NK-92 (cell line): ENCODE measurements around the gene THBS1.

Source experiments
- DNase-seq: peaks from one replicate; lab custom pipeline; 2025; ENCODE audit not compliant: unreplicated experiment; lab: John Stamatoyannopoulos, UW

THBS1 gene

DNA sequence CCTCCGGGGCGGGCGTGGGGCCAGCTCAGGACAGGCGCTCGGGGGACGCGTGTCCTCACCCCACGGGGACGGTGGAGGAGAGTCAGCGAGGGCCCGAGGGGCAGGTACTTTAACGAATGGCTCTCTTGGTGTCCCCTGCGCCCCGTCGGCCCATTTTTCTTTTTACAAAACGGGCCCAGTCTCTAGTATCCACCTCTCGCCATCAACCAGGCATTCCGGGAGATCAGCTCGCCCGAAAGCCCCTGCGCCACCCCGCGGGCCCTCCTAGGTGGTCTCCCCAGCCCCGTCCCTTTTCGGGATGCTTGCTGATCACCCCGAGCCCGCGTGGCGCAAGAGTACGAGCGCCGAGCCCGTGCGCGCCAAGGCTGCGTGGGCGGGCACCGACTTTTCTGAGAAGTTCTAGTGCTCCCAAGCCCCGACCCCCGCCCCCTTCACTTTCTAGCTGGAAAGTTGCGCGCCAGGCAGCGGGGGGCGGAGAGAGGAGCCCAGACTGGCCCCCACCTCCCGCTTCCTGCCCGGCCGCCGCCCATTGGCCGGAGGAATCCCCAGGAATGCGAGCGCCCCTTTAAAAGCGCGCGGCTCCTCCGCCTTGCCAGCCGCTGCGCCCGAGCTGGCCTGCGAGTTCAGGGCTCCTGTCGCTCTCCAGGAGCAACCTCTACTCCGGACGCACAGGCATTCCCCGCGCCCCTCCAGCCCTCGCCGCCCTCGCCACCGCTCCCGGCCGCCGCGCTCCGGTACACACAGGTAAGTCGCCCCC is at the start of gene THBS1:
Gene THBS1, plus strand, starts transcription at position 595 of the 757 bp plus-strand sequence. CDS start 779 bp downstream, outside the sequence.
- no peak for DNase-seq

DNA sequence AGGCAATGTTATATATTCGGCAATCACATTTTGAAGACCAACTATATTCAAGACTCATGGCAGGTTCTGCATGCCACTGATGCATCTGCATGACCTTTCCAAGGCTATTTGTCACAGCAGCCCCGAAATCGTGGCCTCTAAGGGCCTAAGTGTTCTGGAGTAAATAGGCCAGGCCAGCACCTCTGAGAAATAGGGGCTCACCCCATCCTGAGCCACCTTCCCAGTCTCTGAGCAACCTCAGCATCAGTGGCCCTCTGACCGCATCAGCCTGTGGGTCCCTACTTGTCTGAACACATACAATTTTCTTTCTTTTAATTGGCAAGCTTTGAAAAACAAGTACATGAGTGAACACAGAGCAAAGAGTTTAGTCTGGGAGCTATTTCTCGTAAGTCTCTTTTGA is 45.9 kb upstream of the THBS1 start:
- no peak for DNase-seq

DNA sequence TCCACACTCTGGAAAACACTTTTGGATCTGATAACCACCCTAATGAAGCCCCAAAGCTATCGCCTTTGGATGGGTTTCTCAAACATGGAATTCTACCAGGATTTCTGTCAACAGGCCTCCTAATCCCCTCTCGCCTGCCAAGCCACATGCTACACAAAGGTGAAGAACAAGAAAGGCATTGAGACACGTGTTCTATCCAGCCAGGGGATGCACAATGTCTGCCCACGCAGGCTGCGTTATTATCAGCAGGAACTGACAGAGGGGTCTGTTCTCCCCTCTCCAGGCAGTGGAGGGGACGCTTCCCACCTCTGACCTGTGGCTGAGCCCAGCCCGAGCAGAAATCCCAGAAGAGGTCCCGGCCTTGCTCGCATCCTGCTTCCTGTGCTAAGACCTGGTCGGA is 45.4 kb upstream of the THBS1 start:
- DNase-seq, result no peak

DNA sequence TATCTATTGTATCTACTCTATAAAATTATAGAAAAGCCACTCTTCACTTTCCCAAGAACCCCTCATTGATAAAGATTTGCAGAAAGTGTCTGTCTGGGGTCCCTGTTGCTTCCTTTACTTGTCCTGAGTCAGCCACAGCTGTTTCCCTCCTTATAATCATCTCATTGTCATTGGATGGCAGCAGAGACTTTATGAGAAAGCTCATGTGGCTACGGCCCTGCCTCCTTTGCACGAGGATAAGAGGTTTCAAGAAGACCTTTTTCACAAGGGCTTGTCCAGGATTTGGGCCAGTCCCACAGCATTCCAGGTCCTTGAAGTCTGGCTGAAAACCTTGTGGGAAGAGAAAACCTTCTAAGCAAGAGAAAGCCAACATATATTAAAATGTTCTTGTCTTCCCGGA is 41.9 kb upstream of the THBS1 start:
- DNase-seq, result no peak

DNA sequence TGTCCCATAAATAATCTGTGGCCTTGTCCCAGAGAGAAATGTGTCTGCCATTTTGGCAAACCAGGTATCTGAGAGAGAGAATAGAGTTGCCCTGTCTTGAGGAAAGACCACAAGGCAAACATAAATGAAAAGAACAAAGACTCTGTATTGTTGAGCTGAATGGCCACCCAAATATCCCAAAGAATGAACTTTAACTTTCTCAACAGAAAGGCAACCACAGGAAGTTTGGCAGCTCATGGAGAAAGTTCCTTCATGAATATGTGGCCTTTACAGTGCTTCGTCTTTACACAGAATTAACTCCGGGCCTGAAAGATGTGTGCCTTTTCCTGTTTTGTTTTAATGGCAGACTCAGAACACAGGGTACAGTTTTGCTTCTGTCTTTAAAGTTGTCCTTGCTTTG is 41.4 kb upstream of the THBS1 start:
- DNase-seq, result no peak

DNA sequence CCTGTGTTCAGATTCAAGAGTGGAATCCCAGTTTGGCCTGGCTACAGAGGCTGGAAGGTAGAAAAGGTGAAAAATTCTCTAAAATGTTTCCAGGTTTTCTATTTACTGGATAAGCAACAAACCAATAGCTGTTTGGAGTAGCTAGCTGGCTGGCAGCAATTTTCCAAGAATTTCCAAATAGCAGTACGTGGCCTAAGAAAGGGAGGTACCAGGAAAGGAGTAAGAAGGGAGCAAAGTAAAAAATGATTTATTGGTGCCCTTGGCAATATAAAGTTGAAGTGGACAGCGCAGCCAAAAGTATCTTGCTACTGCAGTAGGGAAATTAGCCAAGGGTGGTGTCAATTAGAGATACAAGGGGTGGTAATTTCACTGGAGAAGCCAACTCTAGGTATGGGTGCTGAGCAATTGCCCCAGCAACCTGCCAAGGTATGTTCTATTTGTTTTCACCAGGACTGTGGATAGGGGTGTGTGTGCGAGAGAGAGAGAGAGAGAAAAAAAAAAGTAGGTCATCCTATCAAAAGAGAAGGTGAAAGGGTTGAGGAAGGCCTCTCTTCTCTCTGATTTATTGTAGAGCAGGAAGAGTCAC is 40.8 kb upstream of the THBS1 start:
- no peak for DNase-seq

DNA sequence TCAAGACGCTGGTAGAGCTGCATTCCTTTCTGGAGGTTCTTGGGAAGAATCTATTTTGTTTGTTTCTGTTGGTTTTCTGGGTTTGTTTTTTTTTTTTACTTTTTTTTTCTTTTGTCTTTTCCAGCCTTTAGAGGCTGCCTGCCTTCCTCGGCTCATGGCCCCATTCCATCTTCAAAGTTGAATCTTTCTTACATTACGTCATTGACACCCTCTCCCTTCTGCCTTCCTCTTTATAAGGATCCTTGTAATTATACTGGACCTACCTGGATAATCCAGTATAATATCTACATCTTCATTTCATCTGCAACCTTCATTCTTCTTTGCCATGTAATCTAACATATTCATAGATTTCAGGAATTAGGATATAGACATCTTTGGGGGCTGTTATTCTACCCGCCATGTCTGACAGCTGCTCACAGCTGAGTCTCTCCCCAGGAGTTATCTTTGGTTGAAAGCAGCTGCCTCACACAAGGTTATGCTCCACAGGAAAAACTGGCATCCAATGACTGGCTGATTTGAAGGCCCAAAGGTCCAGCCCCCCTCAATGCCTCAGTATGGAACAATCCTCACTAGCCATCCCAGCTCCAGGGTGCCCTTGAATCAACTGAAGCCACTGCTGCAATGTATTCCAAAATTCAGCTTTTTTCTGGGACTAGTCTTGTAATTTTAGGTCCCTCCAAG is 38.4 kb upstream of the THBS1 start:
- DNase-seq, result no peak

DNA sequence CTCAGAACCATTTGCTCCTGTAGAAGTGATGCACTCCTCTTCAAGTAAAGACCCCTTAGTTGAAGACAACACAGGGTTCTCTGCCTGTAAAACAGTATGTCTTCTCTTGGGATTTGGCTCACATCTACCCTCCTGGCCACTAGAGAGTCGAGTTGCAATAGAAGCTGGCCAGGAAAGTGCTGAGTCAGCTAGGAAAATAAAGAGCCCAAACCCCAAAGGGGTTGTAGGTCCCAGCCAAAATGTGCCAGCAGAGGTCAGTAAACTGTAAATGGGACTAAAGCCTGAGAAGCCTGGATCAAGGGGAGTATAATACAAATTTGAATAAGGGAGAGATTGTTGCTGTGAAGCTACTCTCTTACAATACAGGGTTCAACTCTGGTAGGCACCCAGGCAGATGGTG is 37.2 kb upstream of the THBS1 start:
- no peak for DNase-seq

DNA sequence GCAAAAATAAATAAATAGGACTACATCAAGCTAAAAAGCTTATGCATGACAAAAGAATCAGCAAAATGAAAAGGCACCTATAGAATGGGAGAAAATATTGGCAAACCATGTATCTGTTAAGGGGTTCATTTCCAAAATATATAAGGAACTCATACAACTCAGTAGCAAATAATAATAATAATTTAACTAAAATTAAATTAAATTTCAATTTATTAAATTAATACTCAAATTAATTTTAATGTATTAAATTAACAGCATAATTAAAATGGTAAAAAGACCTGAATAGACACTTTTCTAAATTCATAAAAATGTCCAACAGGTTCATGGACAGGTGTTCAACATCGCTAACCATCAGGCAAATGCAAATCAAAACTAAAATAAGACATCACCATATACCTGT is 34.0 kb upstream of the THBS1 start:
- DNase-seq, result no peak

DNA sequence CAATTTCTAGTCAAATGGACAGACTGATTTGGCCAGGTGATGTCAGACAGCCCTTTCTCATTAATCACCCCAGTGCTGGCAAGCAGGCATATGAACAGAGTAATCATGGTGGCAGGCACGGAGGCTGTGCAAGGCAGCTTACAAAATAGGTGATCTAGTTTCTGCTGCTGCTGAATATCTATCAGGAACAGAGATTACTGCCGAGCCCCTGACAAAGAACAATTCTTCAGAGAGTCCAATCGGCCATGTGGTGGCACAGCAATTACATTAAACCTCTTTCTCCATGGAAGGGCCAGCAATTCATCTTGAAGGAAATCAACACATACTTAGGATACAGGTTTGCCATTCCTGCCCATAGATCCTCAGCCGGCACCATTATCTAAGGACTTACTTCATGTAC is 32.3 kb upstream of the THBS1 start:
- DNase-seq, result no peak

DNA sequence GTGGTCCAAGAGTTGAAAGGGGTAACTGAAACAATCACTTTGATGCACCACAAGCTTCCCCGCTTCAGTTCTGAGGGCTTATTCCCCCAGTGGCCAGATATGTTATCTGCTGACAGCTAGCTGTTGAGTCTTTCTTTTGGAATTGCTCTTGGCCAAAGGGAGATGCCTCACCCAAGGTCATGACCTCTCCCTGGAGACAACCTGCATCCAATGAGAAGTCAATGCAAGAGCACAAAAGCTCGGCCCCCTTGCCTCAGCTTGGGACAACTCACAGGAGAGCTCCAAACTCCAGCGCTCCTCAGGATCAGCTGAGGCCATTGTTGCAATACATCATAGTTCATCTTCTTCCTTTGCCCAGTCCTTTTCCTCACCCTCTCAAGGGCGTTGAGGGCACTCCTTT is 31.0 kb upstream of the THBS1 start:
- no peak for DNase-seq

DNA sequence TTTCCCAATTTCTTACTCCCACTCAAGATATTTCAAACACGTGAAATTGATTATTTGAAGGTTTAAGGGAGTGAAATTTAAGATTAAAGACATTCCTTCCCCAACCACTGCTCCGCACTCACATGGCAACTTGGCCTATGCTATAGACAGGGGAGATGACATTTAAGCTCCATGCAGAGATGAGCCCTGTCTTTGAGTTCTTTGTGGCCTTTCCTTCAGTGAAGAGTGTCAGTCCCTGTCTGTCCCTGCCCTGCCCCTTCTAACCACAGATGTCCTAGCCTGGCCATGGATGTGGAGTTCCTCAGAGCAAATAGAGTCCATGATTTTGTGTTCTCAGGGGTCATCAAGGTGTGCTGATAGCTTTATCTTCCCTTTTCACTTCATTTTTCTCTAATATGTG is 29.4 kb upstream of the THBS1 start:
- DNase-seq, result no peak

DNA sequence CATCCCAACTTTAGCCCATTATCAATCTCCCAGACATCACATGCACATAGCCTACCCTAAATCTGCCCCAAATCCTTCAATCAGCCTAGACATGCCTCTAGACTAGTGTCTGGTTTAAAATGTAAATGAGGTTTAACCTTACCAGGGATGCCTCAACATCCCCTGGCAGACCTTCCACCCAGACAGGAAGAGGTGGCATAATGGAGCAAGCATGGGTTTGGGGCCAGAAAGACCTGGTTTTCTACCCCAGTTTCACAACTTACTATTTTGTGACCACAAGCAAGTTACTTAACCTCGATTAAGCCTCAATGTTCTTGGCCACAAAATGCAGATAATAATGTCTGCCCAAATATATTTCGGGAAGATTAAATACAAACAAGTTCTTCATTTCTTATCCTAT is 28.3 kb upstream of the THBS1 start:
- no peak for DNase-seq

DNA sequence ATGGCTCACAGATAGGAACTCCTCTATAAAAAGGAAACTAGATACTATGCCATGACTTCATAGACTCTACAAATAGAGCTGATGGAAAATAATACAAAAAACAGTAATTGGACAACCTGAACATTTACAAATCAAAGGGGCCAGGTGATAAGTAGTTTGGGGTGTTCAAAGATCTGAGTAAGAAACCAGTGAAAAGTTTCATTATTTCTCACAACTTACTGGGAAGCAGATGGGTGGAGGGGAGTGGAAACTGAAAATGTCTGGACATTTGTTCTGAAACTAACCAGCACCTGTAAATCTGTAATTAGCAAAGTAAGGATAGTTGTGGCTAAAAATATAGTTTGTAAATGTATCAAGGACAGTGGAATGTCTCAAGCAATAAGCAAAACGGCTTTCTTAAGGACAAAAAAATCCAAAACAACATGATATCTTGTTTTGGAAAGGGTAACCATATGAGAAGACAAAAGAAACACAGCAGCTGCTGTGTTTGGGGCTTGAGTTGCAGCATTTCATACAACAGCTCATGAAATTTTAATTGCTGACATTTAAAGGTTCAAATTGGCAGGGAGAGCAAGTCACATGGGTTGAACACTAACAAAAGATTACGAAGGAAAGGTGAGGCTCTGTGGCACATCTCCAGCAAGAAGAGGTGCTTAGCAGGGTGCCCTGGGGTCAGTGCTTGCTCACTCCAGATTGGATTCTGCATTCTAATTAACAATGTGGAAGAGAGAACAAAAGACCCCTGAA is 26.8 kb upstream of the THBS1 start:
- DNase-seq, result no peak

DNA sequence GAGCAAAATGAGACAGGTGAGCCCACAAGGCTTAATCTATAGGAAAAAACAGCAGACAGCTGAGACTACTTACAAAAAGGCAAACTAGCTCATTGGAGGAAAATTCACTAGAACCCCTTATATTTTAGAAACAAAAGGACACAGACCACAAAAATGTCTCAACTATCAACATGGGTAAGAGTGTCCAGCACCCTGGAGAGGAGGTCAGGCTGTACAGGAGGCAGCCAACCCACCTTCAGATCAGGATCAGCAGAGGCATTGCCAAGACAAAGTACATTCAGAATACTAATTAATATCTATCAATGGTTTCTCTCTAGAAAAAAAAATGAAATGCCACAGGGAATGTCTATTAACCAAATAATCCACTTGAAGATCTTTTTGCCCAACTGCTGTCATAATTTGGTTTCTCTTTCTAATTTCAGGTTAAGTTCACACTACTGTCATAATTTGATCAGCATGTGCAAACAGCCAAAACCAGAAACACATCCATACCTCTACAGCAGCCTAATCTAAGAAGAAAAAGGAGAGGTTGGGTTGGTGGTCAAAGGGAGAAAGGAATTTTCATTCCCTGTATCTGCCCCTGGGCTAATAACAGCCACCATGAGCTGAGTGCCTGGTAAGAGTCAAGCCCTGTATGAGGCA is 26.0 kb upstream of the THBS1 start:
- no peak for DNase-seq

DNA sequence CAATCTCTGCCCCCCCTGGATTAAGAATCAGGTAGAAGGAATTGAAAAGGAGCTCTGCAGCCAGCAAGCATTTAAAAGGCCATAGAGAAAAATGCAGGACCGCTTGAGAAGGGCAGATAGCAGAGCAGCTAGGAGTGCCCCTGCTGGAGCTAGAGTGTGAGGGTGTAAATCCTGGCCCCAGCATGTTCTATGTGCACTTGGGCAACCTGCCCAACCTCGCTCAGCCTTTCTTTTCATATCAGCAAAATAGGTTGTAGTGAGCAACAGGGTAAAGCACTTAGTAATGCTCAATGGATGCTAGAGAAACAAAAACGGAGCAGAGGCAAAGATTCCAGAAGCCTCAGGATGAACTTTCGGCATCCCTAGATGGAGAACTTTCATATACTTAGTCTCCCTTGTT is 25.0 kb upstream of the THBS1 start:
- DNase-seq, result no peak

DNA sequence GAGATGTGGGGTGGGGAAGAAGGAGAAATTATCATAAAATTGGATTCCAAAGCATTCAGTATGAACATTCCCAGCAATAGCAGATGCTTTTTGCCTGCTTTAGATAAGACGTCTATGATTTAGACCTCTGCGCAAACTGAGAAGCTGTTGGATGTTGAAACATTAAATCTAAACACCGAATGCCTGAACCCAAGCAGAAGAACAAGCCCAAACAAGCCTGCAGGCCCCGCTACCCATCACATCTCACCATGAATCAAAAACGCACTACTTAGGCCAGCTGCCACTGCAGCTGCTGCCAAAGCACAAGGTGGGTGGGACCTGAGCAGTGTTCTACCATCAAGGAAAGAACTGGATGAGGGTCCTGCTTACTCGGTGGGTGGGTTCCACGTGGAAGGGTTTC is 24.4 kb upstream of the THBS1 start:
- no peak for DNase-seq

DNA sequence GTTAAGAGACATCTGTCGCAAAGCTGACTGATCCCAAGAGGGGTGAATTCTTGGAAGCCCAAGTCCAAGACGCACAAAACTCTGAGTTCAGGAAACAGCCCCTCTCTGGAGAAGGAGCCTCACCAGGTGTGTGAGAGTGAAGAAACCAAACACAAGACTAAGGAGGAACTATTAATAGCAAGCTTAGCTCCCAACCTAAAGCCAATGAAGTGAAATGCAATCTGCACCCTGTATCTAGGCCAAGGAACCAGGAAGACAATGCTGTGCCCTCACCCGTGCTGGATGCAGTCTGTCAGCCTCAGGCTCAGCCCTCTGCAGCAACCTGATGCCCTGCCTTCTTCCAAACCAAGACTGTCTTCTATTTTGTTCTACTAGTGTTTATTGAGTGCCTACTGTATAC is 22.5 kb upstream of the THBS1 start:
- no peak for DNase-seq

DNA sequence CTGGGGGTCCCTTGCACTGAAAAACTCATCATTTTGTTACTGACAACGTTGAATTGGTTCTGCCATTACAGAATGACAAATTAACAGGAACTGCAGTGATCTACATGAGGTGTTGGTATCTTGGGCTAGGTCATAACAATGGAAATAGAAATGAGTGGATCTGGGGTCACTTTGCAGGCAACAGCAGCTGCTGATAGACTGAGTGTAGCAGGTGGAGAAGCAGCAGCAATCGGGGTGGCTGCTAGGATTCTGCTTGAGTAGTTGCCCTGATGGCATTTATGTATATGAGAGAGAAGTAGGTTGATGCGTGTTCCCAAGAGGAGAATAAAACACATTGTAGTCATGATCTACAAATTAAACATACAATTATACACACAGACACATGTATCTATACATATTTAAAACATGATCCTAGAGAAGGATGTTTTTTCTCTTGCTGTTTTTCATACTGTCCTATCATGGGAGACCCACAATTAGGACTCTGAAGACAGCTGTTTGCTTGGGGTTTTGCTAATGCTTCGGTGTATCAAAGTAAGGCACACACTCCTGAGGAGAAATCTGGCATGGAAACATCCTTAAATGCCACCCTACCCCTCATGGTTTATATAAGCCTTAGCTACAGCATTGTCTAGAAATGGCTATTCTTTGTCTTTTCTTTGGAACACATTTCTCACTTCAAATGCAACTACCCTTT is 15.8 kb upstream of the THBS1 start:
- no peak for DNase-seq

DNA sequence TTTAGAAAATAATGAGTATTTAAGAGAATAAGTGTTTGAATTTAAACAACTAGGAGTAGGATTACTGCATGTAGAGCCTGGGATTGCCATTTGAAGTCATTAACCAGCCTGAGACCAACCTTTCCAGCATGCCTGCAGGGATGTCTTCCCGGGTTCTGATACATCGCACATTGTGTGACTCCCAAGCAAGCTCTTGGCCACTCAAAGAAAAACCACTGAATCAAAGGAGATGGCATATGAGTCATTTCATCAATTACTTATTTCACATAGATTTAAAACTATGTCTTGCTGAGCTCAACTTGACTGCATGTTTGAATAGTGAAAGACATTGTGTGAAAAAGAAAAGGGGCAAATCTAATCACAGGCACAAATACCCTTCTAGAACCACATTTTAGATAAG is 15.0 kb upstream of the THBS1 start:
- DNase-seq, result no peak

DNA sequence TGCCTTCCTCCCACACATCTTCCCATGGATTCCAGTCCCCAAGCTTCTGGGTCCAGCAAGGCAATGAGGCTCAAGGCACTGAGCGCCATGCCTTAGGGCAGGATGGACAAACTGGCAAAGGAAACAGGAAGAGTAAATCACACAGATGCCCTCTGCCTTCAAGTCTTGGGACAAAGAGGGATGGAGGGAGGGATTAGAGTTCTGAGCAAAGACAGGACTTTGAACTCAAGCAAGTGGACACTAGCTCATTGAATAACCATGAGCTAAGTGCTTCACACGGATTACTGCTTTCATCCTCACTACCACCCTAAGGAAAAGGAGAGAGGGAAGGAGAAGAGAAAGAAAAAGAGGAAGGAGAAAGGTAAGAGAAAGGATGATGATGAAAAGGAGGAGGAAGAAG is 7.6 kb upstream of the THBS1 start:
- no peak for DNase-seq
